ELR (cell line): ENCODE results near the gene ZNF217.
"Not testable (repeated sequence)": the region's sequence is repeated elsewhere in the genome, so short reads cannot be mapped to it uniquely, and the experiment has no call there.

Source experiments
- DNase-seq: peaks from one replicate; pipeline ENCODE4 v3.0.0-alpha.2; 2015; ENCODE audit warnings: low read depth

The ZNF217 gene

GRCh38 chr20:53621482-53622246 lies 28.0 kb upstream of the ZNF217 start:
- peak; percentile 85 for DNase-seq

DNA sequence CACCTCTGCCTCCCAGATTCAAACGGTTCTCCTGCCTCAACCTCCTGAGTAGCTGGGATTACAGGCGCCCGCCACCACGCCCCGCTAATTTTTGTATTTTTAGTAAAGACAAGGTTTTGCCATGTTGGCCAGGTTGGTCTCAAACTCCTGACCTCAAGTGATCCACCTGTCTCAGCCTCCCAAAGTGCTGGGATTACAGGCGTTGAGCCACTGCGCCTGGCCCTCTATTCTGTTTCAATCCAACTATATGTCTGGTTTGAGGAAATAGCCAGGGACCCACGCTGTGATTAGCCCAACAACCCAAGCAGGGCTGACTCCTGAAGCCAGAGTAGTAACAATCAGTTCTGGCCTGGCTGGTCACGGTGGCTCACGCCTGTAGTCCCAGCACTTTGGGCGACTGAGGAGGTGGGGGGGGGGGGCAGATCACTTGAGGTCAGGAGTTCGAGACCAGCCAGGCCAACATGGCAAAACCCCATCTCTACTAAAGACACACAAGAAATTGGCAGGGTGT lies 24.9 kb upstream of the ZNF217 start:
- DNase-seq, result not testable (repeated sequence)

GRCh38 chr20:53617791-53618489 lies 24.3 kb upstream of the ZNF217 start:
- no peak for DNase-seq

DNA sequence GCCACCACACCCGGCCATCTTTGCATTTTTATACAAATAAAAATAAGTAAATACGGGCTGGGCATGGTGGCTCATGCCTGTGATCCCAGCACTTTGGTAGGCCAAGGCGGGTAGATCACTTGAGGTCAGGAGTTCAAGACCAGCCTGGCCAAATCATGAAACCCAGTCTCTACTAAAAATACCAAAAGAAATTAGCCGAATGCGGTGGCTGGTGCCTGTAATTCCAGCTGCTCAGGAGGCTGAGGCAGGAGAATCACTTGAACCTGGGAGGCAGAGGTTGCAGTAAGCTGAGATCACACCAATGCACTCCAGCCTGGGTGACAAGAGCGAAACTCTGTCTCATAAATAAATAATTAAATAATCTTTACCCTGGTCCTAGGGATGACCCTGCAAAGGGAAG lies 22.9 kb upstream of the ZNF217 start:
- DNase-seq, result not testable (repeated sequence)

- no peak for DNase-seq
Observed at GRCh38 chr20:53613748-53614147, 20.1 kb upstream of the ZNF217 start.

DNA sequence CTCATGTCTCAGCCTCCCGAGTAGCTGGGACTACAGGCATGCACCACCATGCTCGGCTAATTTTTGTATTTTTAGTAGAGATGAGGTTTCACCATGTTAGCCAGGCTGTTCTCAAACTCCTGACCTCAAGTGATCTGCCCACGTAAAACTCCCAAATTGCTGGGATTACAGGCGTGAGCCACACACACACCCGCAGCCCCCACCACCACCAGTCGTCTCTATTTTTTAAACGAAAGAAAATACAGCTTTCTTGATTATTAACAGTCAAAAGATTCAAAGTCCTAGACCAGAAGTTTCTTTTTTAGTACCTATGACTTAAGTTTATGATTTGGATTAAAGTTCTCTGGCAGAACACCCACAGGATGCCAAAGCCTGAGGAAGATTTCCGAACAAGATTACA lies 18.6 kb upstream of the ZNF217 start:
- DNase-seq, result not testable (repeated sequence)

- peak; percentile 99 for DNase-seq
Observed at GRCh38 chr20:53611449-53611894, 17.8 kb upstream of the ZNF217 start.

GRCh38 chr20:53609491-53610445 lies 16.1 kb upstream of the ZNF217 start:
- peak; percentile 84 for DNase-seq

GRCh38 chr20:53608456-53609452 lies 15.1 kb upstream of the ZNF217 start:
- DNase-seq, result no peak

GRCh38 chr20:53608071-53608455 lies 14.4 kb upstream of the ZNF217 start:
- no peak for DNase-seq

- peak; percentile 68 for DNase-seq
Observed at GRCh38 chr20:53606364-53606985, 12.8 kb upstream of the ZNF217 start.

DNA sequence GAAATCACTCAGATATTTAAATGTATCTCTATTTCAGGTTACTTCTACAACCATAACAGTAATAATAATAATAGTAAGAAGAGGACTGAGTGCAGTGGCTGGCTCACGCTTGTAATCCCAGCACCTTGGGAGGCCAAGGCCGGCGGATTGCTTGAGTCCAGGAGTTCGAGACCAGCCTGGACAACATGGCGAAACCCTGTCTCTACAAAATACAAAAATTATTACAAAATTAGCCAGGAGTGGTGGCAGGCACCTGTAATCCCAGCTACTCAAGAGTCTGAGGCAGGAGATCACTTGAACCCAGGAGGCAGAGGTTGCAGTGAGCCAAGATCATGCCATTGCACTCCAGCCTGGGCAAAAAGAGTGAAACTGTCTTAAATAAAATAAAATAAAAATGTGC lies 11.8 kb upstream of the ZNF217 start:
- DNase-seq, result not testable (repeated sequence)

GRCh38 chr20:53604846-53605245 lies 11.2 kb upstream of the ZNF217 start:
- not testable (repeated sequence) for DNase-seq

- DNase-seq, result no peak
Observed at GRCh38 chr20:53602661-53603060, 9.0 kb upstream of the ZNF217 start.

- no peak for DNase-seq
Observed at GRCh38 chr20:53599910-53600632, 6.4 kb upstream of the ZNF217 start.

- no peak for DNase-seq
Observed at GRCh38 chr20:53599378-53599777, 5.7 kb upstream of the ZNF217 start.

DNA sequence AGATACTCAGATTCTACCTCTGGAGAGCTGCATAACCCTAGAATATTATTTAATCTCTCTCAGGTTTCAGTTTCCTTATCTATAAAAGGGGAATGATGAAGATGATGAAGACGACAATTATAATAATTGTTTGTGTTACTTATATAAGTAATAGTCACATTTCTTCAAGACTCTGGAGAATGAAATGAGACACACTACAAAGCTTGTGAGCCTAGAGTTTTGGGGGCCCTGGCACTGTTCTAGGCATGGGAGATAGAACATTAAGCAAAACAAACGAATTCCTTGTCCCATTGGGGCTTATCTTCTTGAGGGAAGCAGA lies 5.4 kb upstream of the ZNF217 start:
- DNase-seq, result no peak

- DNase-seq, result no peak
Observed at GRCh38 chr20:53598140-53599043, 4.8 kb upstream of the ZNF217 start.
